K562 (cell line): ENCODE data around the gene ATG10. TPM values are rescaled to one million over a fixed set of nuclear protein-coding genes. Genes with fewer than 3 reads are reported as not detected.

Experiments used
- BHLHE40 ChIP-seq: IDR thresholded peaks from 2 replicates; pipeline ENCODE4 v1.6.1; 2011; ENCODE audit warnings: low read length, improper control_type of control experiment
- NFRKB ChIP-seq: fragments of 450-650 bp; IDR thresholded peaks from 2 replicates; pipeline ENCODE4 v1.6.1; 2016; ENCODE audit warnings: low read depth
- SUPT5H ChIP-seq: fragments of 450-650 bp; IDR thresholded peaks from 2 replicates; pipeline ENCODE4 v1.6.1; 2016
- TAF1 ChIP-seq: IDR thresholded peaks from 2 replicates; pipeline ENCODE4 v1.6.1; 2011; ENCODE audit warnings: mild to moderate bottlenecking, low read length, moderate library complexity; ENCODE audit not compliant: insufficient read depth, control insufficient read depth, severe bottlenecking; ENCODE audit errors: extremely low read depth
- THRAP3 ChIP-seq: fragments of 450-650 bp; IDR thresholded peaks from 2 replicates; pipeline ENCODE4 v1.6.1; 2016; ENCODE audit warnings: mild to moderate bottlenecking, inconsistent platforms, borderline replicate concordance
- U2AF1 ChIP-seq: fragments of 200-400 bp; formaldehyde crosslinking; optimal IDR thresholded peaks from 2 replicates; pipeline ENCODE3; 2017; ENCODE audit warnings: mild to moderate bottlenecking, low read depth, low read length, moderate library complexity
- polyA plus RNA-seq, 8 experiments: library from polyadenylated mRNA; depleted of rRNA in 4 of 8; stranded (reverse) in 5 of 8; unstranded in 3 of 8; fragments of >200 nt; fragmentation: Nextera tagmentation in 2 of 8; fragmentation: Illumina TruSeq in 1 of 8; extraction: Ambion mirVana in 2 of 8; extraction: Trizol in 1 of 8; gene quantifications; 2 replicates each; pipeline versions ENCODE4 v1.2.1 to v1.2.3, GENCODE V29; 2011 to 2014; ENCODE audit warnings: inconsistent platforms in 1 of 8, missing spikeins in 1 of 8
- total RNA-seq, 7 experiments: library from RNA; depleted of rRNA in 6 of 7; stranded (reverse); fragments of >200 nt in 6 of 7; fragmentation: Illumina TruSeq in 2 of 7; extraction: Trizol in 2 of 7; gene quantifications; 2 replicates each; pipeline versions ENCODE4 v1.2.1 to v1.2.3, GENCODE V29; 2011 to 2021; ENCODE audit warnings: low replicate concordance in 1 of 7
- TF ChIP-seq, protein P1 (sequence below), 2 experiments: fragments of 450-650 bp in 1 of 2; sonication (generic) in 1 of 2; formaldehyde crosslinking in 1 of 2; IDR thresholded peaks; 2 replicates each; pipeline versions ENCODE4 v1.7.1 to v1.9.0; 2016 to 2022; ENCODE audit warnings: inconsistent platforms in 1 of 2, mild to moderate bottlenecking in 1 of 2, missing genetic modification reagents in 1 of 2
- TF ChIP-seq, protein P2 (sequence below), 2 experiments: fragments of 450-650 bp; IDR thresholded peaks; 2 replicates each; pipeline ENCODE4 v1.6.1; 2018; ENCODE audit warnings: mild to moderate bottlenecking in 2 of 2, low read depth in 1 of 2; ENCODE audit not compliant: partially characterized antibody in 2 of 2

Gene ATG10
- total and polyA plus RNA-seq, 9 of the 15 experiments (the other 6 are each of a cell fraction or from before 2014, with no cell fraction given), result 7.0 to 18.8 (median 14.6) TPM

DNA sequence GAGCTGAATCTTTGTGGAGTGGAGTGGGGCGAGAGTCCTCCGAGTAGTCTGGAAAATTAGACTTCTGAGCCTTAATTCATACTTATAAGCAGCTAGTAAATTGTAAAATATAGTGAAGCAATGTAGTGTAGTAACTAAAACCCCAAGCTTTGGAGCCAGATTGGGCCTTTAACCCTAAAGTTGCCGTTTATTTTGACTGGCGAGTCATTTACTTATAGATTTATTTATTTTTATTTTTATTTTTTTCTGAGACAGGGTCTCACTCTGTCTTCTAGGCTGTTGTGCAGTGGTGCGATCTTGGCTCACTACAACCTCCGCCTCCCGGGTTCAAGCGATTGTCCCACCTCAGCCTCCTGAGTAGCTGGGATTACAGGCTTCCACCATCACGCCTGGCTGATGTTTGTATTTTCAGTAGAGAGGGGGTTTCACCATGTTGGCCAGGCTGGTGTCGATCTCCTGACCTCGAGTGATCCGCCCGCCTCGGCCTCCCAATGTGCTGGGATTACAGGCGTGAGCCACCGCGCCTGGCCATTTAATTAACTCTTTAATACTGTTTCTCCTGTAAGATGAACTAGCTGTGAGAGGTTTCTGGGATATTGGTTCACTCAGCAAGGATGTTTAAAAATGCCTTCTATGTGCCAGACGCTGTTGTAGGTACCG, 307.0 kb downstream of the ATG10 start (continued):
- TF ChIP-seq, protein P1, sequence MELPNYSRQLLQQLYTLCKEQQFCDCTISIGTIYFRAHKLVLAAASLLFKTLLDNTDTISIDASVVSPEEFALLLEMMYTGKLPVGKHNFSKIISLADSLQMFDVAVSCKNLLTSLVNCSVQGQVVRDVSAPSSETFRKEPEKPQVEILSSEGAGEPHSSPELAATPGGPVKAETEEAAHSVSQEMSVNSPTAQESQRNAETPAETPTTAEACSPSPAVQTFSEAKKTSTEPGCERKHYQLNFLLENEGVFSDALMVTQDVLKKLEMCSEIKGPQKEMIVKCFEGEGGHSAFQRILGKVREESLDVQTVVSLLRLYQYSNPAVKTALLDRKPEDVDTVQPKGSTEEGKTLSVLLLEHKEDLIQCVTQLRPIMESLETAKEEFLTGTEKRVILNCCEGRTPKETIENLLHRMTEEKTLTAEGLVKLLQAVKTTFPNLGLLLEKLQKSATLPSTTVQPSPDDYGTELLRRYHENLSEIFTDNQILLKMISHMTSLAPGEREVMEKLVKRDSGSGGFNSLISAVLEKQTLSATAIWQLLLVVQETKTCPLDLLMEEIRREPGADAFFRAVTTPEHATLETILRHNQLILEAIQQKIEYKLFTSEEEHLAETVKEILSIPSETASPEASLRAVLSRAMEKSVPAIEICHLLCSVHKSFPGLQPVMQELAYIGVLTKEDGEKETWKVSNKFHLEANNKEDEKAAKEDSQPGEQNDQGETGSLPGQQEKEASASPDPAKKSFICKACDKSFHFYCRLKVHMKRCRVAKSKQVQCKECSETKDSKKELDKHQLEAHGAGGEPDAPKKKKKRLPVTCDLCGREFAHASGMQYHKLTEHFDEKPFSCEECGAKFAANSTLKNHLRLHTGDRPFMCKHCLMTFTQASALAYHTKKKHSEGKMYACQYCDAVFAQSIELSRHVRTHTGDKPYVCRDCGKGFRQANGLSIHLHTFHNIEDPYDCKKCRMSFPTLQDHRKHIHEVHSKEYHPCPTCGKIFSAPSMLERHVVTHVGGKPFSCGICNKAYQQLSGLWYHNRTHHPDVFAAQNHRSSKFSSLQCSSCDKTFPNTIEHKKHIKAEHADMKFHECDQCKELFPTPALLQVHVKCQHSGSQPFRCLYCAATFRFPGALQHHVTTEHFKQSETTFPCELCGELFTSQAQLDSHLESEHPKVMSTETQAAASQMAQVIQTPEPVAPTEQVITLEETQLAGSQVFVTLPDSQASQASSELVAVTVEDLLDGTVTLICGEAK (IDR thresholded peaks at IDR 0.05), result peak; percentile 15; the same call in 1 of the 2 replicates
- TF ChIP-seq, protein P1 (CRISPR knock-in tag; IDR thresholded peaks at IDR 0.05), result no peak
- TF ChIP-seq BHLHE40 (no peak), U2AF1 (no peak), THRAP3 (0 out of 2 replicates have a peak, but pooled peaks have one; percentile 47), TAF1 (no peak), SUPT5H (peak; percentile 90; the same call in 1 of the 2 replicates), NFRKB (peak; percentile 34; the same call in 1 of the 2 replicates)
- TF ChIP-seq, protein P2, sequence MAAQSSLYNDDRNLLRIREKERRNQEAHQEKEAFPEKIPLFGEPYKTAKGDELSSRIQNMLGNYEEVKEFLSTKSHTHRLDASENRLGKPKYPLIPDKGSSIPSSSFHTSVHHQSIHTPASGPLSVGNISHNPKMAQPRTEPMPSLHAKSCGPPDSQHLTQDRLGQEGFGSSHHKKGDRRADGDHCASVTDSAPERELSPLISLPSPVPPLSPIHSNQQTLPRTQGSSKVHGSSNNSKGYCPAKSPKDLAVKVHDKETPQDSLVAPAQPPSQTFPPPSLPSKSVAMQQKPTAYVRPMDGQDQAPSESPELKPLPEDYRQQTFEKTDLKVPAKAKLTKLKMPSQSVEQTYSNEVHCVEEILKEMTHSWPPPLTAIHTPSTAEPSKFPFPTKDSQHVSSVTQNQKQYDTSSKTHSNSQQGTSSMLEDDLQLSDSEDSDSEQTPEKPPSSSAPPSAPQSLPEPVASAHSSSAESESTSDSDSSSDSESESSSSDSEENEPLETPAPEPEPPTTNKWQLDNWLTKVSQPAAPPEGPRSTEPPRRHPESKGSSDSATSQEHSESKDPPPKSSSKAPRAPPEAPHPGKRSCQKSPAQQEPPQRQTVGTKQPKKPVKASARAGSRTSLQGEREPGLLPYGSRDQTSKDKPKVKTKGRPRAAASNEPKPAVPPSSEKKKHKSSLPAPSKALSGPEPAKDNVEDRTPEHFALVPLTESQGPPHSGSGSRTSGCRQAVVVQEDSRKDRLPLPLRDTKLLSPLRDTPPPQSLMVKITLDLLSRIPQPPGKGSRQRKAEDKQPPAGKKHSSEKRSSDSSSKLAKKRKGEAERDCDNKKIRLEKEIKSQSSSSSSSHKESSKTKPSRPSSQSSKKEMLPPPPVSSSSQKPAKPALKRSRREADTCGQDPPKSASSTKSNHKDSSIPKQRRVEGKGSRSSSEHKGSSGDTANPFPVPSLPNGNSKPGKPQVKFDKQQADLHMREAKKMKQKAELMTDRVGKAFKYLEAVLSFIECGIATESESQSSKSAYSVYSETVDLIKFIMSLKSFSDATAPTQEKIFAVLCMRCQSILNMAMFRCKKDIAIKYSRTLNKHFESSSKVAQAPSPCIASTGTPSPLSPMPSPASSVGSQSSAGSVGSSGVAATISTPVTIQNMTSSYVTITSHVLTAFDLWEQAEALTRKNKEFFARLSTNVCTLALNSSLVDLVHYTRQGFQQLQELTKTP (IDR thresholded peaks at IDR 0.05; ENCODE audit: low read depth in 1 of 2, partially characterized antibody in 2 of 2), result peak in 1 of 2 experiments; percentile 54
